ENCODE results near the gene PSD. TPM values are rescaled to one million over a fixed set of nuclear protein-coding genes. Genes with fewer than 3 reads are reported as not detected.
A peak's percentile ranks its signal among the peaks of the same experiment; 100 is the strongest.
"Not testable (repeated sequence)": the region's sequence is repeated elsewhere in the genome, so short reads cannot be mapped to it uniquely, and the experiment has no call there.

Gene PSD
- 0.46 TPM in 1 of 2 replicates, not detected in the other for total RNA-seq (2014; rRNA removed)
- polyA plus RNA-seq (2012) = 1.6 TPM

GRCh38 chr10:102418622-102419268, at the start of gene PSD:
PSD (minus strand) TSS chr10:102418785; CDS start chr10:102417038, 1,747 bp downstream.
- DNase-seq (ENCODE audit: low read depth) = no peak

- DNase-seq (ENCODE audit: low read depth) = no peak
Observed at GRCh38 chr10:102467971-102468438, 49.4 kb upstream of the PSD start.

GRCh38 chr10:102467318-102467717, 48.7 kb upstream of the PSD start:
- no peak for DNase-seq (ENCODE audit: low read depth)

GRCh38 chr10:102465466-102465865, 46.9 kb upstream of the PSD start:
- no peak for DNase-seq (ENCODE audit: low read depth)

- no peak for DNase-seq (ENCODE audit: low read depth)
Observed at GRCh38 chr10:102463983-102464382, 45.4 kb upstream of the PSD start.

GRCh38 chr10:102462512-102463054, 44.0 kb upstream of the PSD start:
- no peak for DNase-seq (ENCODE audit: low read depth)

GRCh38 chr10:102461187-102462054, 42.8 kb upstream of the PSD start:
- DNase-seq (ENCODE audit: low read depth) = peak; percentile 72

- DNase-seq (ENCODE audit: low read depth) = no peak
Observed at GRCh38 chr10:102460836-102461186, 42.2 kb upstream of the PSD start.

- DNase-seq (ENCODE audit: low read depth) = no peak
Observed at GRCh38 chr10:102458656-102459055, 40.1 kb upstream of the PSD start.

- no peak for DNase-seq (ENCODE audit: low read depth)
Observed at GRCh38 chr10:102457591-102458150, 39.1 kb upstream of the PSD start.

- peak; percentile 76 for DNase-seq (ENCODE audit: low read depth)
Observed at GRCh38 chr10:102455893-102456471, 37.4 kb upstream of the PSD start.

GRCh38 chr10:102454662-102455487, 36.3 kb upstream of the PSD start:
- DNase-seq (ENCODE audit: low read depth) = not testable (repeated sequence)

- no peak for DNase-seq (ENCODE audit: low read depth)
Observed at GRCh38 chr10:102453502-102453901, 34.9 kb upstream of the PSD start.

- DNase-seq (ENCODE audit: low read depth) = peak; percentile 88
Observed at GRCh38 chr10:102452672-102453340, 34.2 kb upstream of the PSD start.

GRCh38 chr10:102451105-102451969, 32.8 kb upstream of the PSD start, which contains the start of gene C10orf95:
C10orf95 (minus strand) TSS chr10:102451543; CDS start chr10:102451093, 450 bp downstream.
- no peak for DNase-seq (ENCODE audit: low read depth)

GRCh38 chr10:102450374-102451104, 32.0 kb upstream of the PSD start:
- peak; percentile 74 for DNase-seq (ENCODE audit: low read depth)

- no peak for DNase-seq (ENCODE audit: low read depth)
Observed at GRCh38 chr10:102450124-102450373, 31.5 kb upstream of the PSD start.

- no peak for DNase-seq (ENCODE audit: low read depth)
Observed at GRCh38 chr10:102449321-102450123, 30.9 kb upstream of the PSD start.

Data from LHCN-M2 (cell line).